Trophoblast cell (in vitro differentiated cells and primary cell): Measurements from ENCODE around the gene GAK.

Experiments
- DNase-seq, 2 donors: peaks; one replicate each; pipeline ENCODE4 v3.0.0-alpha.2; 2016
- H2AFZ ChIP-seq: 2 replicates; pipeline ENCODE4 v1.6.1; 2013; ENCODE audit warnings: low read length, moderate library complexity, mild to moderate bottlenecking; ENCODE audit not compliant: insufficient read depth, poor library complexity
- H2AK5ac ChIP-seq: 2 replicates; pipeline ENCODE4 v1.6.1; 2013; ENCODE audit warnings: mild to moderate bottlenecking, low read length
- H2BK120ac ChIP-seq: 2 replicates; pipeline ENCODE4 v1.6.1; 2013; ENCODE audit warnings: low read length, mild to moderate bottlenecking, moderate library complexity; ENCODE audit not compliant: insufficient read depth, poor library complexity
- H2BK12ac ChIP-seq: 2 replicates; pipeline ENCODE4 v1.6.1; 2013; ENCODE audit warnings: mild to moderate bottlenecking, low read length, moderate library complexity
- H2BK5ac ChIP-seq: 2 replicates; pipeline ENCODE4 v1.6.1; 2013; ENCODE audit warnings: low read length, low read depth, moderate library complexity, mild to moderate bottlenecking; ENCODE audit not compliant: poor library complexity
- H3K14ac ChIP-seq: 2 replicates; pipeline ENCODE4 v1.6.1; 2013; ENCODE audit warnings: mild to moderate bottlenecking, low read length
- H3K18ac ChIP-seq: 2 replicates; pipeline ENCODE4 v1.6.1; 2013; ENCODE audit warnings: mild to moderate bottlenecking, low read length
- H3K23ac ChIP-seq: 2 replicates; pipeline ENCODE4 v1.6.1; 2013; ENCODE audit warnings: low read length
- H3K27ac ChIP-seq: 2 replicates; pipeline ENCODE4 v1.5.1; 2013; ENCODE audit warnings: low read depth, mild to moderate bottlenecking, inconsistent platforms, low read length, moderate library complexity
- H3K27me3 ChIP-seq: 2 replicates; pipeline ENCODE4 v1.6.1; 2013; ENCODE audit warnings: inconsistent platforms, mild to moderate bottlenecking, low read length, moderate library complexity; ENCODE audit not compliant: insufficient read depth
- H3K36me3 ChIP-seq, 2 experiments: 1 replicate in 1 of 2; 2 replicates in 1 of 2; pipeline ENCODE4 v1.6.1; 2013; ENCODE audit warnings: low read length in 2 of 2, mild to moderate bottlenecking in 2 of 2, moderate library complexity in 1 of 2; ENCODE audit not compliant: insufficient read depth in 2 of 2, control insufficient read depth in 1 of 2
- H3K4ac ChIP-seq: 2 replicates; pipeline ENCODE4 v1.6.1; 2013; ENCODE audit warnings: low read depth, mild to moderate bottlenecking, low read length, moderate library complexity
- H3K4me1 ChIP-seq, 2 experiments: 1 replicate in 1 of 2; 2 replicates in 1 of 2; pipeline ENCODE4 v1.6.1; 2013; ENCODE audit warnings: low read length in 2 of 2, mild to moderate bottlenecking in 2 of 2, moderate library complexity in 1 of 2; ENCODE audit not compliant: insufficient read depth in 2 of 2, control insufficient read depth in 1 of 2
- H3K4me2 ChIP-seq: 2 replicates; pipeline ENCODE4 v1.6.1; 2013; ENCODE audit warnings: inconsistent platforms, mild to moderate bottlenecking, low read length, moderate library complexity
- H3K4me3 ChIP-seq: 2 replicates; pipeline ENCODE4 v1.5.1; 2013; ENCODE audit warnings: mild to moderate bottlenecking, low read depth, low read length, inconsistent platforms
- H3K79me1 ChIP-seq: one replicate; pipeline ENCODE4 v1.6.1; 2013; ENCODE audit warnings: low read length
- H3K79me2 ChIP-seq: 2 replicates; pipeline ENCODE4 v1.6.1; 2013; ENCODE audit warnings: low read length, mild to moderate bottlenecking; ENCODE audit not compliant: control insufficient read depth, insufficient read depth, poor library complexity
- H3K9ac ChIP-seq: 2 replicates; pipeline ENCODE4 v1.6.1; 2013; ENCODE audit warnings: mild to moderate bottlenecking, low read length
- H3K9me3 ChIP-seq: 2 replicates; pipeline ENCODE4 v1.6.1; 2013; ENCODE audit warnings: low read depth, mild to moderate bottlenecking, control low read depth, inconsistent platforms, low read length; ENCODE audit not compliant: insufficient read depth
- H4K12ac ChIP-seq: 2 replicates; pipeline ENCODE4 v1.6.1; 2013; ENCODE audit warnings: low read depth, mild to moderate bottlenecking, low read length, moderate library complexity
- H4K8ac ChIP-seq: 2 replicates; pipeline ENCODE4 v1.6.1; 2013; ENCODE audit warnings: low read depth, mild to moderate bottlenecking, low read length, moderate library complexity
- H4K91ac ChIP-seq: one replicate; pipeline ENCODE4 v1.6.1; 2013; ENCODE audit warnings: low read depth, mild to moderate bottlenecking, low read length, moderate library complexity
- WGBS: extraction: QIAGEN DNeasy Blood & Tissue Kit; methylation state at CpG from one replicate; pipeline ENCODE4 v1.1.7; 2013; ENCODE audit warnings: missing lambda C conversion rate; ENCODE audit not compliant: insufficient read length, insufficient coverage; ENCODE audit errors: extremely low coverage; 5-methylcytosine and 5-hydroxymethylcytosine counted together

GAK gene

DNA sequence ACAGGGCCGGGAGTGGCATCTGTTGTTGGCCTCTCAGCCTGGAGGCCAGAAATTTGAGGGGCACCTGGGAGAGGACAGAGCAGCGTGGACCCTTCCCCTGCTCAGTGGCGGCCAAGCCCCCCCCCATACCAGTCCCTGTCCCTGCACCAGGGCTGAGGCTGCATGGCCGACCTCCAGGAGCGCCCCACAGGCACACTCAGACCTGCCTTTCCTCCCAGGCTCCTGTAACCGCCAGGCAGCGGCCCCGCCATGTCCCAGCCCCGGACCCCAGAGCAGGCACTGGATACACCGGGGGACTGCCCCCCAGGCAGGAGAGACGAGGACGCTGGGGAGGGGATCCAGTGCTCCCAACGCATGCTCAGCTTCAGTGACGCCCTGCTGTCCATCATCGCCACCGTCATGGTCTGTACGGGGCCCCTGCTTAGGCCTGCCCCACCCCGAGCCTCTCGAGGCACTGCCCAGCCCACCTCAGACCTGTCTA lies 15.4 kb upstream of the GAK start:
- Histone ChIP-seq H3K4me2 (no peak overlapping the region), H3K9ac (no peak overlapping the region), H3K23ac (no peak overlapping the region), H4K91ac (no peak overlapping the region), H3K27me3 (peaks cover 2% of the 10 kb centered on the region), H2BK120ac (no peak overlapping the region), H2AFZ (no peak overlapping the region), H3K14ac (no peak overlapping the region), H3K9me3 (no peaks in the 10 kb centered on the region), H3K79me2 (no peaks in the 10 kb centered on the region), H3K4me3 (no peak overlapping the region), H2AK5ac (no peak overlapping the region), H3K36me3 (no peaks in the 10 kb centered on the region), H3K79me1 (no peaks in the 10 kb centered on the region), H2BK12ac (no peak overlapping the region), H3K18ac (no peak overlapping the region), H4K8ac (no peak overlapping the region), H3K4ac (no peak overlapping the region), H3K27ac (no peak overlapping the region), H2BK5ac (no peak overlapping the region), H3K4me1 (peaks cover 3 to 9% of the 10 kb centered on the region in 2 experiments), H4K12ac (no peak overlapping the region)
- WGBS = no CpG with 5 or more reads among the region's 19 CpGs
- DNase-seq = no peak

DNA sequence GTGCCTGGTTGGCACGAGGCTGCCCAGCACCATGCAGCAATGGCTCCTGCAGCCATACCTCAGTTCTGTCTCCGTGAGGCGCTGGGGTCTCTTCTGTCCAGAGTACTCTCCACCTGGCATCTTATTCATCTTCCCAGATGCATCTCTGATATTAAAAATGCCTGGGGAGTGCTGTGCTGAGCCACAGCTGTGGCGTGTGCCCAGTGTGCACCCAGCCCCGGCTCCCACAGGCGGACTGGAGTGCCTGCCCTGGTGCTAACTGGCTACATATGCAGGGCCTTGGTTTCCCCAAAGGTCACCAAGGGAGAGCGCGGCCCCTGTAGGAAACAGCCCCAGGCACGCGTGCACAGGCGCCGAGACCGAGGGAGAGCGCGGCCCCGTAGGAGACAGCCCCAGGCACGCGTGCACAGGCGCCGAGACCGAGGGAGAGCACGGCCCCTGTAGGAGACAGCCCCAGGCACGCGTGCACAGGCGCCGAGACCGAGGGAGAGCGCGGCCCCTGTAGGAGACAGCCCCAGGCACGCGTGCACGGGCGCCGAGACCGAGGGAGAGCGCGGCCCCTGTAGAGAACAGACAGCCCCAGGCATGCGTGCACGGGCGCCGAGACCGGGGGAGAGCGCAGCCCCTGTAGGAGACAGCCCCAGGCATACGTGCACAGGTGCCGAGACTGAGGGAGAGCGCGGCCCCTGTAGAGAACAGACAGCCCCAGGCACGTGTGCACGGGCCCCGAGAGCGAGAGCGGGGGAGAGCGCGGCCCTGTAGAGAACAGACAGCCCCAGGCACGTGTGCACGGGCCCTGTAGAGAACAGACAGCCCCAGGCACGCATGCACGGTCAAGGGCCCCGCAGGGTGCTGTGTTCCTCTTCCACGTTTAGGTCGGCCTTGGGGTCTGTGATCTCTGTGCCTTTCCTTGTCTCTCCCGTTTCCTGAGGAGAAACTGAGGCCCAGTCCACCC lies 14.7 kb upstream of the GAK start:
- H3K23ac ChIP-seq = no peak overlapping the region
- peaks cover 3 to 9% of the 10 kb centered on the region in 2 experiments for H3K4me1 ChIP-seq
- no peak overlapping the region for H3K9ac ChIP-seq
- H3K27ac ChIP-seq = no peak overlapping the region
- H3K4me2 ChIP-seq = no peak overlapping the region
- H3K27me3 ChIP-seq = peaks cover 2% of the 10 kb centered on the region
- no peak overlapping the region for H3K4ac ChIP-seq
- no peak overlapping the region for H4K8ac ChIP-seq
- H4K12ac ChIP-seq = no peak overlapping the region
- no peak overlapping the region for H3K18ac ChIP-seq
- H3K36me3 ChIP-seq = no peaks in the 10 kb centered on the region
- H2BK120ac ChIP-seq = no peak overlapping the region
- H3K4me3 ChIP-seq = no peak overlapping the region
- H4K91ac ChIP-seq = no peak overlapping the region
- H3K14ac ChIP-seq = no peak overlapping the region
- H2AK5ac ChIP-seq = no peak overlapping the region
- no peaks in the 10 kb centered on the region for H3K9me3 ChIP-seq
- WGBS = no CpG with 5 or more reads among the region's 62 CpGs
- DNase-seq = no peak
- H2BK5ac ChIP-seq = no peak overlapping the region
- H3K79me1 ChIP-seq = no peaks in the 10 kb centered on the region
- H2AFZ ChIP-seq = no peak overlapping the region
- no peaks in the 10 kb centered on the region for H3K79me2 ChIP-seq
- no peak overlapping the region for H2BK12ac ChIP-seq

GRCh38 chr4:946103-946450 lies 14.0 kb upstream of the GAK start:
- Histone ChIP-seq H3K79me2 (no peaks in the 10 kb centered on the region), H4K8ac (no peak overlapping the region), H2AK5ac (no peak overlapping the region), H3K27me3 (peaks cover 2% of the 10 kb centered on the region), H3K4ac (no peak overlapping the region), H3K4me3 (no peak overlapping the region), H4K91ac (no peak overlapping the region), H4K12ac (no peak overlapping the region), H2BK12ac (no peak overlapping the region), H3K14ac (no peak overlapping the region), H2AFZ (no peak overlapping the region), H3K18ac (no peak overlapping the region), H3K23ac (no peak overlapping the region), H3K9ac (no peak overlapping the region), H3K79me1 (no peaks in the 10 kb centered on the region), H3K4me1 (peaks cover 0 to 4% of the 10 kb centered on the region in 2 experiments), H3K4me2 (no peak overlapping the region), H2BK5ac (no peak overlapping the region), H3K27ac (no peak overlapping the region), H3K36me3 (no peaks in the 10 kb centered on the region), H2BK120ac (no peak overlapping the region), H3K9me3 (no peaks in the 10 kb centered on the region)
- DNase-seq = no peak
- no CpG with 5 or more reads among the region's 9 CpGs for WGBS

GRCh38 chr4:945274-946102 lies 13.4 kb upstream of the GAK start:
- Histone ChIP-seq H3K4me2 (no peak overlapping the region), H3K27ac (no peak overlapping the region), H4K12ac (no peak overlapping the region), H3K4ac (no peak overlapping the region), H3K79me2 (no peaks in the 10 kb centered on the region), H3K14ac (no peak overlapping the region), H2BK12ac (no peak overlapping the region), H2BK120ac (no peak overlapping the region), H4K8ac (no peak overlapping the region), H4K91ac (no peak overlapping the region), H3K27me3 (peaks cover 2% of the 10 kb centered on the region), H3K79me1 (no peaks in the 10 kb centered on the region), H2AK5ac (no peak overlapping the region), H2BK5ac (no peak overlapping the region), H3K4me1 (peaks cover 0 to 3% of the 10 kb centered on the region in 2 experiments), H2AFZ (no peak overlapping the region), H3K4me3 (no peak overlapping the region), H3K9ac (no peak overlapping the region), H3K23ac (no peak overlapping the region), H3K18ac (no peak overlapping the region), H3K36me3 (no peaks in the 10 kb centered on the region), H3K9me3 (no peaks in the 10 kb centered on the region)
- no CpG with 5 or more reads among the region's 28 CpGs for WGBS
- no peak for DNase-seq
